Common myeloid progenitor, CD34-positive (primary cell): ENCODE results near the gene LPP.

Source experiments
- CTCF ChIA-PET: fragments of 350-600 bp; sonication (Branson Sonifier 250); formaldehyde crosslinking; loops from one replicate; lab custom pipeline; 2021; ENCODE audit warnings: antibody characterized with exemption; lab: Charles Lee
- POLR2A ChIA-PET: fragments of 350-600 bp; sonication (Branson Sonifier 250); formaldehyde crosslinking; loops from one replicate; lab custom pipeline; 2021; ENCODE audit warnings: antibody characterized with exemption; lab: Charles Lee
- DNase-seq, 3 donors: peaks; one replicate each; pipeline versions ENCODE4 v3.0.0 to v3.0.0-alpha.2; 2013
- H3K27ac ChIP-seq, 2 experiments: 1 replicate in 1 of 2; 2 replicates in 1 of 2; pipeline ENCODE4 v1.7.0; 2013; ENCODE audit warnings: inconsistent platforms in 2 of 2, low read length in 2 of 2, mild to moderate bottlenecking in 2 of 2, low read depth in 1 of 2, moderate library complexity in 1 of 2; ENCODE audit not compliant: severe bottlenecking in 2 of 2, insufficient read depth in 1 of 2, poor library complexity in 1 of 2
- H3K27me3 ChIP-seq, 5 experiments: replicated peaks in 2 of 5; 1 replicate in 3 of 5; 2 replicates in 2 of 5; pipeline versions ENCODE4 v1.6.1 to v1.7.0; 2013; ENCODE audit warnings: low read length in 4 of 5, mild to moderate bottlenecking in 2 of 5, moderate library complexity in 2 of 5, inconsistent platforms in 1 of 5; ENCODE audit not compliant: insufficient read depth in 5 of 5, control insufficient read depth in 4 of 5
- H3K36me3 ChIP-seq, 4 experiments: 1 replicate in 2 of 4; 2 replicates in 2 of 4; pipeline versions ENCODE4 v1.6.1 to v1.7.0; 2013; ENCODE audit warnings: low read length in 3 of 4, control low read depth in 1 of 4, mild to moderate bottlenecking in 1 of 4; ENCODE audit not compliant: control insufficient read depth in 4 of 4, insufficient read depth in 4 of 4
- H3K4me1 ChIP-seq, 4 experiments: 1 replicate in 3 of 4; 2 replicates in 1 of 4; pipeline versions ENCODE4 v1.6.1 to v1.7.1; 2013; ENCODE audit warnings: low read length in 3 of 4, mild to moderate bottlenecking in 3 of 4, control low read depth in 1 of 4, inconsistent platforms in 1 of 4, moderate library complexity in 1 of 4; ENCODE audit not compliant: control insufficient read depth in 4 of 4, insufficient read depth in 4 of 4; ENCODE audit errors: control extremely low read depth in 1 of 4
- H3K4me3 ChIP-seq, 7 experiments: 1 replicate in 4 of 7; 2 replicates in 3 of 7; pipeline versions ENCODE4 v1.5.1 to v1.7.0; 2013; ENCODE audit warnings: mild to moderate bottlenecking in 7 of 7, low read length in 6 of 7, moderate library complexity in 6 of 7, inconsistent platforms in 2 of 7, low read depth in 2 of 7, control low read depth in 1 of 7; ENCODE audit not compliant: insufficient read depth in 4 of 7, control insufficient read depth in 1 of 7; ENCODE audit errors: extremely low read depth in 1 of 7
- H3K9me3 ChIP-seq, 5 experiments: 1 replicate in 4 of 5; 2 replicates in 1 of 5; pipeline versions ENCODE4 v1.6.1 to v1.7.1; 2013; ENCODE audit warnings: low read length in 4 of 5, mild to moderate bottlenecking in 2 of 5, inconsistent platforms in 1 of 5, low read depth in 1 of 5, moderate library complexity in 1 of 5; ENCODE audit not compliant: control insufficient read depth in 4 of 5, insufficient read depth in 2 of 5; ENCODE audit errors: control extremely low read depth in 1 of 5
- WGBS: methylation state at CpG from one replicate; pipeline ENCODE4 v1.1.5; 2013; ENCODE audit not compliant: insufficient coverage; 5-methylcytosine and 5-hydroxymethylcytosine counted together

Gene LPP

GRCh38 chr3:188156056-188156455, 2.1 kb downstream of the LPP start:
- 86% methylated on average over 2 of the region's 2 CpGs for WGBS
- H3K4me3 ChIP-seq = no peak overlapping the region
- ChIA-PET CTCF (no interaction called here), POLR2A (no interaction called here)
- no peak overlapping the region for H3K27ac ChIP-seq
- no peaks in the 10 kb centered on the region for H3K36me3 ChIP-seq
- H3K4me1 ChIP-seq = peaks cover 4 to 28% (median 21%) of the 10 kb centered on the region in 4 experiments
- no peaks in the 10 kb centered on the region for H3K9me3 ChIP-seq
- no peak for DNase-seq
- H3K27me3 ChIP-seq = no peaks in the 10 kb centered on the region

- Histone ChIP-seq H3K4me3 (no peak overlapping the region), H3K36me3 (no peaks in the 10 kb centered on the region), H3K27ac (no peak overlapping the region), H3K27me3 (no peaks in the 10 kb centered on the region), H3K9me3 (no peaks in the 10 kb centered on the region), H3K4me1 (peaks cover 4 to 28% (median 20%) of the 10 kb centered on the region in 4 experiments)
- ChIA-PET POLR2A (no interaction called here), CTCF (no interaction called here)
- DNase-seq = no peak
- WGBS = 100% methylated on average over 5 of the region's 6 CpGs
Observed at GRCh38 chr3:188157407-188157806, 3.5 kb downstream of the LPP start.

GRCh38 chr3:188157971-188158370, 4.0 kb downstream of the LPP start:
- H3K27ac ChIP-seq = no peak overlapping the region
- no peak for DNase-seq
- no peaks in the 10 kb centered on the region for H3K36me3 ChIP-seq
- CTCF ChIA-PET = interaction anchor here (1.4 kb wide), 1 partner anchor 417 kb away, joined by 3 read pairs; no protein-coding TSS in a partner anchor
- no peaks in the 10 kb centered on the region for H3K9me3 ChIP-seq
- H3K4me3 ChIP-seq = no peak overlapping the region
- WGBS = 87% methylated on average over 5 of the region's 5 CpGs
- H3K4me1 ChIP-seq = peaks cover under 1 to 26% (median 15%) of the 10 kb centered on the region in 4 experiments
- H3K27me3 ChIP-seq = no peaks in the 10 kb centered on the region
- POLR2A ChIA-PET = no interaction called here

- Histone ChIP-seq H3K4me3 (no peak overlapping the region), H3K36me3 (no peaks in the 10 kb centered on the region), H3K4me1 (peaks cover 0 to 20% (median 13%) of the 10 kb centered on the region in 4 experiments), H3K27me3 (no peaks in the 10 kb centered on the region), H3K27ac (no peak overlapping the region), H3K9me3 (no peaks in the 10 kb centered on the region)
- ChIA-PET POLR2A (no interaction called here), CTCF (interaction anchor here (1.4 kb wide), 1 partner anchor 418 kb away, joined by 3 read pairs; no protein-coding TSS in a partner anchor)
- 98% methylated on average over 6 of the region's 9 CpGs for WGBS
- DNase-seq = no peak
Observed at GRCh38 chr3:188158731-188159310, 4.9 kb downstream of the LPP start.

GRCh38 chr3:188160751-188161150, 6.8 kb downstream of the LPP start:
- H3K36me3 ChIP-seq = no peaks in the 10 kb centered on the region
- POLR2A ChIA-PET = no interaction called here
- no peak overlapping the region for H3K4me3 ChIP-seq
- H3K27ac ChIP-seq = no peak overlapping the region
- CTCF ChIA-PET = interaction anchor here (0.8 kb wide), 1 partner anchor 9 kb away, joined by 5 read pairs; no protein-coding TSS in a partner anchor
- no peaks in the 10 kb centered on the region for H3K9me3 ChIP-seq
- no peaks in the 10 kb centered on the region for H3K27me3 ChIP-seq
- H3K4me1 ChIP-seq = peaks cover 0 to 19% (median 12%) of the 10 kb centered on the region in 4 experiments
- DNase-seq = no peak

GRCh38 chr3:188164248-188164687, 10.3 kb downstream of the LPP start:
- peak in 2 of 3 donors; percentile 33 to 52 for DNase-seq
- WGBS = 14% methylated on average over 2 of the region's 2 CpGs
- ChIA-PET CTCF (interaction anchor here (0.8 to 1.3 kb wide), 2 partner anchors 9 to 19 kb away, joined by 3 read pairs; no protein-coding TSS in a partner anchor), POLR2A (no interaction called here)
- no peaks in the 10 kb centered on the region for H3K27me3 ChIP-seq
- H3K4me3 ChIP-seq = no peak overlapping the region
- H3K27ac ChIP-seq = no peak overlapping the region
- H3K36me3 ChIP-seq = no peaks in the 10 kb centered on the region
- no peaks in the 10 kb centered on the region for H3K9me3 ChIP-seq
- H3K4me1 ChIP-seq = peaks cover 0 to 10% (median 8%) of the 10 kb centered on the region in 4 experiments

- no peaks in the 10 kb centered on the region for H3K36me3 ChIP-seq
- no peaks in the 10 kb centered on the region for H3K9me3 ChIP-seq
- WGBS = 97% methylated on average over 8 of the region's 9 CpGs
- peaks cover 0 to 10% (median 8%) of the 10 kb centered on the region in 4 experiments for H3K4me1 ChIP-seq
- no peak overlapping the region for H3K4me3 ChIP-seq
- CTCF ChIA-PET = interaction anchor here (1.1 kb wide), 1 partner anchor 8 kb away, joined by 3 read pairs; no protein-coding TSS in a partner anchor
- no peak overlapping the region for H3K27ac ChIP-seq
- H3K27me3 ChIP-seq = no peaks in the 10 kb centered on the region
- DNase-seq = no peak
- POLR2A ChIA-PET = no interaction called here
Observed at GRCh38 chr3:188165596-188165995, 11.6 kb downstream of the LPP start.
